Stimulated activated CD8-positive, alpha-beta memory T cell treated with anti-CD3 and anti-CD28 coated beads, Interleukin-7, amount 100 ng/mL, for 48 hours (primary cell): ENCODE results near the gene NKX1-1.
"Not testable (repeated sequence)": the region's sequence is repeated elsewhere in the genome, so short reads cannot be mapped to it uniquely, and the experiment has no call there.

Experiments
- DNase-seq, 2 donors: peaks; one replicate each; pipeline ENCODE4 v3.0.0-alpha.2; 2020; ENCODE audit warnings: low read depth in 1 of 2; ENCODE audit errors: extremely low read depth in 1 of 2

The NKX1-1 gene

GRCh38 chr4:1406394-1406980, at the start of gene NKX1-1:
NKX1-1 (minus strand) TSS chr4:1406442; CDS start chr4:1406442, 0 bp downstream.
- DNase-seq = no peak

- DNase-seq = no peak
Measured at GRCh38 chr4:1453731-1454130, 47.5 kb upstream of the NKX1-1 start.

- no peak for DNase-seq
Measured at GRCh38 chr4:1452431-1453051, 46.3 kb upstream of the NKX1-1 start.

GRCh38 chr4:1451752-1452122, 45.5 kb upstream of the NKX1-1 start:
- no peak for DNase-seq

GRCh38 chr4:1451106-1451751, 45.0 kb upstream of the NKX1-1 start:
- no peak for DNase-seq

- DNase-seq = no peak
Measured at GRCh38 chr4:1449833-1450741, 43.8 kb upstream of the NKX1-1 start.

- DNase-seq = no peak
Measured at GRCh38 chr4:1449475-1449832, 43.2 kb upstream of the NKX1-1 start.

- no peak for DNase-seq
Measured at GRCh38 chr4:1448589-1449420, 42.6 kb upstream of the NKX1-1 start.

GRCh38 chr4:1447676-1448588, 41.7 kb upstream of the NKX1-1 start:
- DNase-seq = no peak

GRCh38 chr4:1446502-1447386, 40.5 kb upstream of the NKX1-1 start:
- DNase-seq = no peak

- DNase-seq = no peak
Measured at GRCh38 chr4:1445716-1446445, 39.6 kb upstream of the NKX1-1 start.

- not testable (repeated sequence) for DNase-seq
Measured at GRCh38 chr4:1443688-1444172, 37.5 kb upstream of the NKX1-1 start.

- no peak for DNase-seq
Measured at GRCh38 chr4:1427010-1427409, 20.8 kb upstream of the NKX1-1 start.

GRCh38 chr4:1421657-1422056, 15.4 kb upstream of the NKX1-1 start:
- DNase-seq = no peak

GRCh38 chr4:1419708-1420107, 13.5 kb upstream of the NKX1-1 start:
- no peak for DNase-seq

GRCh38 chr4:1418494-1419285, 12.4 kb upstream of the NKX1-1 start:
- no peak for DNase-seq
